ENCODE measurements around the gene CDK8. TPM values are rescaled to one million over a fixed set of nuclear protein-coding genes. Genes with fewer than 3 reads are reported as not detected.

The CDK8 gene
- total RNA-seq, 1 experiment from 2014 or later: 35.1 TPM

- H3K9me3 ChIP-seq: no peaks in the 10 kb centered on the region
- H3K4me3 ChIP-seq (ENCODE audit: low read depth, low read length): no peak overlapping the region
- no TSS peak for BruUV-seq (replicated peaks)
- Mint-ChIP-seq H3K4me3 (ENCODE audit: unreplicated experiment) (no peak overlapping the region), H3K27ac (ENCODE audit: unreplicated experiment) (no peak overlapping the region), H3K36me3 (ENCODE audit: insufficient read depth, unreplicated experiment) (no peaks in the 10 kb centered on the region), H3K4me1 (ENCODE audit: low read depth, unreplicated experiment) (no peaks in the 10 kb centered on the region), H3K27me3 (ENCODE audit: insufficient read depth, unreplicated experiment) (no peaks in the 10 kb centered on the region), H3K9me3 (ENCODE audit: unreplicated experiment) (no peaks in the 10 kb centered on the region)
- intact Hi-C loops (cut with micrococcal nuclease; ENCODE audit: unreplicated experiment): no loop called here
- ChIA-PET POLR2A (no interaction called here), CTCF (no interaction called here)
- no peaks in the 10 kb centered on the region for H3K36me3 ChIP-seq (ENCODE audit: control insufficient read depth, insufficient read depth, low read length)
- no peaks in the 10 kb centered on the region for H3K27me3 ChIP-seq (replicated peaks; ENCODE audit: control insufficient read depth, insufficient read depth, low read length)
- no peaks in the 10 kb centered on the region for H3K4me1 ChIP-seq
- TF ChIP-seq CTCF (IDR thresholded peaks at IDR 0.05; ENCODE audit: insufficient read depth in 1 of 2, low read depth in 1 of 2, low read length in 1 of 2, severe bottlenecking in 1 of 2, unreplicated experiment in 1 of 2): no peak
- no peak for DNase-seq
These were observed 51.7 kb downstream of the CDK8 start for GRCh38 chr13:26305676-26306075.

- H3K36me3 ChIP-seq (ENCODE audit: control insufficient read depth, insufficient read depth, low read length): no peaks in the 10 kb centered on the region
- Mint-ChIP-seq H3K4me1 (ENCODE audit: low read depth, unreplicated experiment) (no peaks in the 10 kb centered on the region), H3K27me3 (ENCODE audit: insufficient read depth, unreplicated experiment) (no peaks in the 10 kb centered on the region), H3K27ac (ENCODE audit: unreplicated experiment) (no peak overlapping the region), H3K36me3 (ENCODE audit: insufficient read depth, unreplicated experiment) (no peaks in the 10 kb centered on the region), H3K4me3 (ENCODE audit: unreplicated experiment) (no peak overlapping the region), H3K9me3 (ENCODE audit: unreplicated experiment) (no peaks in the 10 kb centered on the region)
- no peaks in the 10 kb centered on the region for H3K4me1 ChIP-seq
- no peaks in the 10 kb centered on the region for H3K27me3 ChIP-seq (replicated peaks; ENCODE audit: control insufficient read depth, insufficient read depth, low read length)
- POLR2A ChIA-PET: no interaction called here
- intact Hi-C loops (cut with micrococcal nuclease; ENCODE audit: unreplicated experiment): no loop called here
- BruUV-seq (replicated peaks): no TSS peak
- no peak for DNase-seq
- CTCF ChIA-PET: interaction anchor here (0.7 kb wide), 1 partner anchor 1080 kb away, joined by 3 read pairs; no protein-coding TSS in a partner anchor
- TF ChIP-seq CTCF (IDR thresholded peaks at IDR 0.05; ENCODE audit: insufficient read depth in 1 of 2, low read depth in 1 of 2, low read length in 1 of 2, severe bottlenecking in 1 of 2, unreplicated experiment in 1 of 2): no peak
- H3K4me3 ChIP-seq (ENCODE audit: low read depth, low read length): no peak overlapping the region
- H3K9me3 ChIP-seq: no peaks in the 10 kb centered on the region
These were observed 53.8 kb downstream of the CDK8 start for GRCh38 chr13:26307701-26308100.

GRCh38 chr13:26308250-26308649 is 54.3 kb downstream of the CDK8 start:
- H3K9me3 Mint-ChIP-seq (ENCODE audit: unreplicated experiment): no peaks in the 10 kb centered on the region
- DNase-seq: no peak
- no peaks in the 10 kb centered on the region for H3K9me3 ChIP-seq
- ChIA-PET POLR2A (no interaction called here), CTCF (no interaction called here)
- BruUV-seq (replicated peaks): no TSS peak
- no peaks in the 10 kb centered on the region for H3K36me3 Mint-ChIP-seq (ENCODE audit: insufficient read depth, unreplicated experiment)
- H3K4me1 ChIP-seq: no peaks in the 10 kb centered on the region
- no peak overlapping the region for H3K4me3 Mint-ChIP-seq (ENCODE audit: unreplicated experiment)
- no peak overlapping the region for H3K27ac Mint-ChIP-seq (ENCODE audit: unreplicated experiment)
- no peak for TF ChIP-seq CTCF (IDR thresholded peaks at IDR 0.05; ENCODE audit: insufficient read depth in 1 of 2, low read depth in 1 of 2, low read length in 1 of 2, severe bottlenecking in 1 of 2, unreplicated experiment in 1 of 2)
- H3K27me3 Mint-ChIP-seq (ENCODE audit: insufficient read depth, unreplicated experiment): no peaks in the 10 kb centered on the region
- no peaks in the 10 kb centered on the region for H3K27me3 ChIP-seq (replicated peaks; ENCODE audit: control insufficient read depth, insufficient read depth, low read length)
- H3K4me1 Mint-ChIP-seq (ENCODE audit: low read depth, unreplicated experiment): peaks cover 4% of the 10 kb centered on the region
- H3K36me3 ChIP-seq (ENCODE audit: control insufficient read depth, insufficient read depth, low read length): no peaks in the 10 kb centered on the region
- intact Hi-C loops (cut with micrococcal nuclease; ENCODE audit: unreplicated experiment): no loop called here
- no peak overlapping the region for H3K4me3 ChIP-seq (ENCODE audit: low read depth, low read length)
